Measurements from ENCODE around the gene ENPP7.

The ENPP7 gene, protein sequence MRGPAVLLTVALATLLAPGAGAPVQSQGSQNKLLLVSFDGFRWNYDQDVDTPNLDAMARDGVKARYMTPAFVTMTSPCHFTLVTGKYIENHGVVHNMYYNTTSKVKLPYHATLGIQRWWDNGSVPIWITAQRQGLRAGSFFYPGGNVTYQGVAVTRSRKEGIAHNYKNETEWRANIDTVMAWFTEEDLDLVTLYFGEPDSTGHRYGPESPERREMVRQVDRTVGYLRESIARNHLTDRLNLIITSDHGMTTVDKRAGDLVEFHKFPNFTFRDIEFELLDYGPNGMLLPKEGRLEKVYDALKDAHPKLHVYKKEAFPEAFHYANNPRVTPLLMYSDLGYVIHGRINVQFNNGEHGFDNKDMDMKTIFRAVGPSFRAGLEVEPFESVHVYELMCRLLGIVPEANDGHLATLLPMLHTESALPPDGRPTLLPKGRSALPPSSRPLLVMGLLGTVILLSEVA

DNA sequence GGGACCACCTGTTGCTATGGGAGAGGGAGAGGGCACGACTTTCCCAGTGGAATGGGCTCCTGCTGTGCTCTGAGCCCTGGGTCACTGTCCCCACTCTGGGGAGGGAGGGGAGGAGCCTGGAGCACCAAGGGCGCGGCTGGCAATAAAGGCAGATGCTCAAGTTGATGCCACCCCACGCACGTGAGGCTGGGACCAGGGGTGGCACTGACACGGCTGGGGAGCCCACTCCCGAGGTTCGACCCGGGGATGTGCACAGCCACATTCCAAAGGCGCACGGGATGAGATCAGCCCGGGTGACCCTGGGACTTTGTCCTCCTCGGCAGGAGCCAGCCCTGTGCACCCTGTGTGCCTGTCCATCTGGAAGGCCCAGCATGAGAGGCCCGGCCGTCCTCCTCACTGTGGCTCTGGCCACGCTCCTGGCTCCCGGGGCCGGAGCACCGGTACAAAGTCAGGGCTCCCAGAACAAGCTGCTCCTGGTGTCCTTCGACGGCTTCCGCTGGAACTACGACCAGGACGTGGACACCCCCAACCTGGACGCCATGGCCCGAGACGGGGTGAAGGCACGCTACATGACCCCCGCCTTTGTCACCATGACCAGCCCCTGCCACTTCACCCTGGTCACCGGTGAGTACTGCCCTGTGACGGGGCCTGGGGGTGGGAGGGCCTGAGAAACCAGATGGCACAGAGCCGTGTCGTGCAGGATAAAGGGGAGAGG is at the start of gene ENPP7:
Gene ENPP7 (plus strand): TSS at position 175 of the 715 bp plus-strand sequence. CDS start 197 bp downstream, at position 372.
- DNase-seq: no peak

GRCh38 chr17:79681101-79681621 is 49.6 kb upstream of the ENPP7 start:
- no peak for DNase-seq

DNA sequence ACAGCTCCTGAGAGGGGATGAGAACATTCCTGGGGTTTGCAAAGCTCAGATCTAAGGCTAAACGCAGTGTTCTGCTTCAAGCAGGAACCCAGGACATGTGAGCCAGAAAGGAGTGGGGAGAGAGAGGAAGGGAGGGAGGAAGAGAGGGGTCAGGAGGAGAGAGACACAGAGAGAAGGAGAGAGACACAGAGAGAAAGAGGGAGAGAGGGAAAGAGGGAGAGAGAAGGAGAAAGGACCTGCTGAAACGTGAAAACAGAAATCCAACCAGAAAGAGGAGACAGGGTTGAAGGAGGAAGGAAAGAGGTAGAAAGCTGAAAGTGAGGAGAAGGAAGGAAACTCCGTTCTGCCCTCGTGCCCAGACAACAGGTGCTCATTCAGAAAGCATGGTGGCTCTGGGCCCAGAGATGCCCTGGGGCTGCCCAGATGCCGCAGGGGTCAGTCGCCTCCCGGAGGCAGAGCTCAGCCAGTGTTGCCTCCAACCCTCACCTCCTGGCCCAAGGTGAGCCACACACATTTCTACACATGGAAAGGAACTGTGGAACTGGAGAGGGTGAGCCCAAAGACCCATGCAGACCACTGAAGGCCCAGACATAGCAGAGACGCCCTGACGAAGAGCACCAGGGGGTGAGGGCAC is 49.0 kb upstream of the ENPP7 start:
- DNase-seq: no peak

GRCh38 chr17:79683365-79683764 is 47.4 kb upstream of the ENPP7 start:
- no peak for DNase-seq

- DNase-seq: no peak
Observed at GRCh38 chr17:79684132-79684985, 46.4 kb upstream of the ENPP7 start.

- no peak for DNase-seq
Observed at GRCh38 chr17:79685121-79685520, 45.6 kb upstream of the ENPP7 start.

DNA sequence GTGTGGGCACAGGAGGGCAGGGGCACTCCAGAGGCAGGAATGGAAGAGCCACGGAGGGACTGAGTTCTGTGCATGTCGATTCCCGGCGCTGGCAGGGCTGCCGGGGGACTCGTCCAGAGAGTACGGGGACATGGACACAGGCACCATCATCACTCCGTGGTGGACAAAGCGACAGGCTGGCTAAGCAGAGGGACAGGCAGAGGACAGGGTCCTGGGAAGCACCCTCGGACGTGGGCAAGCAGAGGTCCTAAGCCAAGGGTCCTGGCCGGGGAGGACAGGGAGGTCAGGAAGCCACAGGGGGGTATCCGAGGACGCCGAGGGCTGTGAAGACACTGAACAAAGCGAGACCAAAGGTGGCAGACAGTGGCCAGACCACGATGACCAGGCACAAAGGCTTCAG is 44.3 kb upstream of the ENPP7 start:
- no peak for DNase-seq

DNA sequence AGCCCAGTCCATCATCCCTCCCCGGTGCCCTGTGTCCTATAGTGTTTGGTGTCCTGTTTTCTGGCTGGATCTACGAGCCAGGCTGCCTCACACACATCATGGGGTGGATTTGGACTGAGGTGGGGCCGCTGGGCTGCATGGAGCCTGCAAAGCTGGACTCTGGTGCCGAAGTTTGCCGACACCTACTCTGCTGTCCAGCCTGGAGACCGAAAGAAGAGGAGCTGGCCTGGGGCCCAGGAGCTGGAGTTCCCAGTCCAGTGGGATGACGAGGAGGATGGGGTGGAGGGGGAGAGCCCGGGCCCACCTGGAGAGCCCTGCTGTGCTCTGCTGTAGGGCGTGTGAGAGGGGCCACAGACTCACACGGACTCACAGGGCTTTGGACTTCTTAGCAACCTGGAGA is 40.3 kb upstream of the ENPP7 start:
- no peak for DNase-seq

DNA sequence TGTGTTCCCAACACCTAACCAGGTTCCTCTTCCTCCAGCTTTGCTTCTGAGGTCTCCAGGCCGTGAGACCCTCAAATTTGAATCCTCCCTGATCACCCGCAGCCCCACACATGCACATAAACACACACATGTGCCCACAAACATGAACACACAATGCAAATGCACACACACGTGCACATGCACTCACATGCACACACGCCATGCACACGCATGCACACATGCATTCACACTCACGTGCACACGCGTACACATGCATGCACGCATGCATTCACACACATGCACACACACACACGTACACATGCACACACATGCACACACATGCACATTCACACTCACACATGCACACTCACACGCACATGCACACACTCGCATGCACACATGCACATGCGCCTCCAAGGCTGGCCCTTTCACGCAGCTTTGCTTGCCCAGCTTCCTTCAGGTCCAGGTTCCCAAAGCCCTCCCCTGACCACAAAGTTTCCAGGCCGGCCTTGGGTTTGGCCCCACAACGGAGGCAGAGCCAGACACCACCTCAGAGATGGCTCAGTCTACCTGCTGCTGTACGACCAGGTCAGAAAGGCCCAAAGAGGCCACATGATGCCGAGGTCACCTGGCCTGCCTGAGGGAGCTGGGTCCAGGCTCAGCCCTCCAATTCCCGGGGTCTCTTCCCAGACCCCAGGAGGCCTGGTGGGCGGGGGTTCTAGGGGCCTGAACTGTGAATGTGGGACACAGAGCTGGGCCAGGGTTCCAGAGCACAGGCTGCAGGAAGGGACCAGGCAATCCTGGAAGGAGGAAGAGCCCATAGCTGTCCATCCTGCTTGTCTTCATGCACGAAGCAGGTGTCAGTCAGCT is 39.5 kb upstream of the ENPP7 start:
- DNase-seq: no peak

DNA sequence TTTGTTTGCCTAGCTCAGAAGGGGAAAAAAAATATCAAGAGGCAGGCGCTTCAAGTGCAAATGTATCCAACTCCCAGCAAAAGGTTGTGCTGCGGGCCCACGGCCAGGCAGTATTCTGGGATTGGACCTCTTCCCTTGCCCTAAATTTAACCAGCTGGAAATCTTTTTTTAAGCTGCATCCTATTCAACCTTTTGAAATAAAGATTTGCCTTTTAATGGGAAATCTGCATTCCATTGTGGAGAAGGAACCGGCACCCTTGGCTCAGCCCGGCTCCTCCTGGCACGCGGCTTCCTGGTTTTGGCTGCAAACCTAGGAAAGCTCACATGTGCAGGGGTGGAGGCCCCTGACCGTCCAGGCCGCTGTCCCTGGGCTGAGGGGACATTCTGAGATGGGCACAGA is 38.8 kb upstream of the ENPP7 start:
- DNase-seq: no peak

- DNase-seq: no peak
Observed at GRCh38 chr17:79693419-79693818, 37.3 kb upstream of the ENPP7 start.

GRCh38 chr17:79695293-79695790 is 35.4 kb upstream of the ENPP7 start:
- no peak for DNase-seq

- no peak for DNase-seq
Observed at GRCh38 chr17:79695797-79696609, 34.7 kb upstream of the ENPP7 start.

DNA sequence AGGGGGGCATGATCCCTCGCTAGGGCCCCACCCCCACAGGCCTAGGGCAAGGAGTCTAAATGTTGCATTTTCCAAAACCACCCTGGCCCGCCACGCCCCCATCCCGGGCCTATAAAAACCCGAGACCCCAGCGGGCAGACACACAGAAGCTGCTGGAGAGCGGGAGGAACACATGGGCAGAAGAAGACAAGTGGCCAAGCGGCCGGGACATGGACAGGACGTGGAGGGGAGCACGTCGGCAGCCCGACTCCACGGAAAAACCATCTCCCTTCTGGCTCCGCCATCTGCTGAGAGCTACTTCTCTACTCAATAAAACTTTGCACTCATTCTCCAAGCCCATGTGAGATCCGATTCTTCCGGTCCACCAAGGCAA is 34.1 kb upstream of the ENPP7 start:
- no peak for DNase-seq

DNA sequence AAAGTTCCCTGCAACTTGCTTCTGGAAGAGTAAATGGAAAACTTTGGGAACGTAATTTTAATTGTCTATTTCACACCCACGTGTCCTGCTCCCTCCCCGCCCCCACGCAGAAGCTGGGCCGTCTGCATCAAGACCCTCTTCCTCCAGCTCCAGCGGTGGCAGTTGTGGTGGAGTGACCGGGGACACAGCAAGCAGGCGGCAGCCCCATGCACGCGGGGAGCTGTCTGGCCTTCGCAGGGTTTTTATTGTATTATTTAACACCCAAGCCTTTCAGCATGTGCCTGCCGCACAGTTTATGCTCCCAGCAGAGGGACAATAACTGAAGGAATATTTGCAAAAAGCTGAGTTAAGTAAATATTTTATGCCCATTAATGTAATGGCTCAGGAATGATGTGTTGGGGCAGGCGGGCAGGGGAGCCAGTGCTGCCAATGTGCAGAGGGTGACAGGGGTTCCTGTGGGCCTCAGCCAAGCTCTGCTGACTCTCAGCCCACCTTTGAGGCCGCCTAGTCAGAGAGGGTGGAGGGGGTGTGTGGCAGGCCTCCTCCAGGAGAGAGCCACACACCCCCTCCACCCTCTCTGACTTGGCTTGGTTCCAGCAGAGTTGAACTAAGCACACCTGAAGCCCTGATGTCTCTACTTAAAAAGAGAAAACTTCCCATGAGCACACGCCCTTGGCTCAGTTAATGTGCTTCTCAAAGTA is 32.4 kb upstream of the ENPP7 start:
- no peak for DNase-seq

DNA sequence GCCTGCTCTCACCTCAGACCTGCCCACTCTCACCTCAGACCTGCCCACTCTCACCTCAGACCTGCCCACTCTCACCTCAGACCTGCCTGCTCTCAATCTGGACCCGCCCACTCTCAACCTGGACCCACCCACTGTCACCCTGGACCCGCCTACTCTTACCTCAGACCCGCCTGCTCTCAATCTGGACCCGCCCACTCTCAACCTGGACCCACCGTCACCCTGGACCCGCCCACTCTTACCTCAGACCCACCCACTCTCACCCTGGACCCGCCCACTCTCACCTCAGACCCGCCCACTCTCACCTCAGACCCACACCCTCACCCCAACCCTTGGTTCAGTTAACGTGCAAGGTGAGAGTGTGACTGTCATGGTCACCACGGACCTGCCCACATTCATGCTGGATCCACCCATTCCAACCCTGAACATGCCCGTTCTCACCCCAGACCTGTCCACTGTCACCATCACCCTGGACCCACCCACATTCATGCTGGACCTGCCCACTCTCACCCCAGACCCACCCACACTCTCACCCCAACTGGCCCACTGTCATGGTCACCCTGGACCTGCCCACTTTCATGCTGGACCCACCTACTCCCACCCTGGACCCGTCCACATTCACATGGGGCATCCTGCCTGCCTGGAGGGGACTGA is 31.2 kb upstream of the ENPP7 start:
- no peak for DNase-seq

GRCh38 chr17:79700592-79700991 is 30.2 kb upstream of the ENPP7 start:
- DNase-seq: no peak

DNA sequence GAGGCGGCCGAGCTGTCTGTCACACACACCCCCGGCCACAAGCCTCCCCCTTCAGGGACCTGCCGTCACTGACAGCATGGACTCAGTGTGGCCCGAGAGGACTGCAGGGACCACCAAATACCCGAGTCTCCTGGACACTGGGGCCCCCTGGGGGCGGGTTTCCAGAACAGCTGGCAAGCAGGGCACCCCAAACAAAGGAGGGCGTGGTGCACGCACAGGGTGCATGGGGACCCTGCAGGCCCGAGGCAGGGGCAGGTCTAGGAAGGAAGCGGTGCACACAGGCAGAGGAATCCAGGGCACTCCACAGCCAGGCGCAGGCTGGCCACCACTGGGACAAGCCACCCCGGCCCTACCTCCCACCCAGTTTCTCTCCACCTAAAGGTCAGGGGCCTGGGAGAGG is 28.7 kb upstream of the ENPP7 start:
- DNase-seq: no peak

DNA sequence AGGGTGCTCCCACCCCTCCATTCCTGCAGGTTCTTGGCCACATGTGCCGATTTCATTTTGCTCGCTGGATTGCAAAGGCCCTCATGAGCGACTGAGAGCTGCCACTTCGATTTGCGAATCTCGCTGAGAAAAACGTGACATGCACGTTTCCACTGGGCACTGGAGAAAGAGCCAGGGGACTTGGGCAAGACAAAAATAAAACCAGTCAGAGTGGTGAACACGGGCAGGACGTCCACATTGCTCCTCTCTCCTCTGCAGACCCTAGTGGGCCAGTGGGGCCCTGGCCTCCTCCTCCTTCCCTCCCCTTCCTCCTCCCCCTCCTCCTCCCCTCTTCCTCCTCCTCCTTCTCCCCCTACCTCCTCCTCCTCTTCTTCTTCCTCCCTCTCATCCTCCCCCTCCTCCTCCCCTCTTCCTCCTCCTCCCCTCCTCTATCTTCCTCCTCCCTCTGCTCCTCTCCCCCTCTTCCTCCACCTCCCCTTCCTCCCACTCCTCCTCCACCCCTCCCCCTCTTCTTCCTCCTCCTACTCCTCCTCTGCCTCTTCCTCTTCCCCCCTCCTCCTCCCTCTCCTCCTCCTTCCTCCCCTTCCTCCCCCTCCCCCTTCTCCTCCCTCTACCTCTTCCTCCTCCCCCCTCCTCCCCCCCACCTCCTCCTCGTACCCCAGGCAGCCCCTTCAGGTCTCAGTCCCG is 28.1 kb upstream of the ENPP7 start:
- no peak for DNase-seq

Data from islet precursor cell (in vitro differentiated cells).